GM18508 (cell line): ENCODE measurements around the gene ZDHHC24.

Experiments used
- ATAC-seq: cut with Tn5 transposase; IDR thresholded peaks from one replicate; pipeline ENCODE4 v1.9.1; 2021; ENCODE audit warnings: moderate number of reproducible peaks; ENCODE audit not compliant: insufficient read depth, unreplicated experiment

ZDHHC24 gene

GRCh38 chr11:66476173-66476840 is 69.5 kb downstream of the ZDHHC24 start:
- no peak for ATAC-seq

GRCh38 chr11:66475349-66476172 is 70.3 kb downstream of the ZDHHC24 start:
- no peak for ATAC-seq

DNA sequence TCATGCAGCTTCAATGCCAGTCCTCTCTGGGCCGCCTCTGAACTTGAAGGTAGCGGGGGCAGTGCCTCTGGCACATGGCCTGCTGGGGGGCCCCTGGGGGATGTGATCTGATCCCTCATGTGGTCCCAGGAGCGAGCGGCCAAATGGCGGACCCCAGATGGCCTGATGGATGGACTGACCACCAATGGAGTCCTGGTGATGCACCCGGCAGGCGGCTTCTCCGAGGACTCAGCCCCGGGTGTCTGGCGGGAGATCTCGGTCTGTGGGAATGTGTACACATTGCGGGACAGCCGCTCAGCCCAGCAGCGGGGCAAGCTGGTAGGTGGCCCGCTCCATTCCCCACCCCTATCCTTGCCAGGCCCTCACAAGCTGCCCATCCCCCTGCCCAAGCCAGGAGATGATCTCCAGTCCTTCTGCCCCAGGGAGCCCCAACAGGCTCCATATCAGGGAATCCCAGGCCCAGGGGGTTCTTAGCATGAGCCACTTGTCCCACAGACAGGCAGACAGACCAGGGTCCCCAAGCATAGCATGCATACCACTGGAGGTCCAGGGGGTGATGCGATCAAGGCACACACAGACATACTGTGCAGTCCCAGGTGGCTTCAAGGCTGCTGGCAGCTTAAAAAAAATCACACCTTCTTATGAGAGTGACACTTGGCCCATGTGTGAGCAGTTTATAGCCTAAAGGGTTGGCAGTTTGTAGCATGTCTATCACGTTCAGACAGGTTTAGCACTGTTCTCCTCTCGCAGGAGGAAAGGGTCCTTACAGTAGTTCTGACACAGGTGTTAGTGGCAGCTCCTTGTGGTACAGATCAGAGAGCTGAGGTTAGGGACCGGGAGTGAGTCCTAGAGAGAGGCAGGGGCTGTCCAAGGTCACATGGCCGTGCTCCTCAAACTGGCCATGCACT is 72.0 kb downstream of the ZDHHC24 start:
- no peak for ATAC-seq

GRCh38 chr11:66473167-66473566 is 72.7 kb downstream of the ZDHHC24 start:
- no peak for ATAC-seq

GRCh38 chr11:66472054-66472453 is 73.8 kb downstream of the ZDHHC24 start:
- no peak for ATAC-seq

GRCh38 chr11:66471142-66471541 is 74.7 kb downstream of the ZDHHC24 start:
- no peak for ATAC-seq
